Left lung (tissue), 10 donors: ENCODE data around the gene DPYD. TPM values are rescaled to one million over a fixed set of nuclear protein-coding genes. Genes with fewer than 3 reads are reported as not detected.

Experiments
- ATAC-seq: fragments of 200-7000 bp; cut with Tn5 transposase; one replicate; pipeline ENCODE4 v1.9.1; 2020; ENCODE audit warnings: moderate library complexity
- DNase-seq, 4 donors: peaks; one replicate each; pipeline ENCODE4 v3.0.0-alpha.2; 2013 to 2020
- H3K27ac ChIP-seq, 2 donors: fragments of 200-600 bp; sonication (generic) in 1 of 2; one replicate each; pipeline versions ENCODE4 v1.5.0 to v1.8.0; 2020 to 2021
- H3K27me3 ChIP-seq, 2 donors: fragments of 200-600 bp; sonication (generic) in 1 of 2; one replicate each; pipeline versions ENCODE4 v1.5.0 to v1.8.0; 2020 to 2021
- H3K36me3 ChIP-seq, 2 donors: fragments of 200-600 bp; sonication (generic) in 1 of 2; one replicate each; pipeline versions ENCODE4 v1.5.0 to v1.8.0; 2020 to 2021
- H3K4me1 ChIP-seq, 2 donors: fragments of 200-600 bp; one replicate each; pipeline ENCODE4 v1.8.0; 2021
- H3K4me3 ChIP-seq, 2 donors: fragments of 200-600 bp; sonication (generic) in 1 of 2; one replicate each; pipeline versions ENCODE4 v1.5.0 to v1.8.0; 2020 to 2021; ENCODE audit warnings: mild to moderate bottlenecking in 1 of 2
- H3K9me3 ChIP-seq, 2 donors: fragments of 200-600 bp; sonication (generic) in 1 of 2; one replicate each; pipeline versions ENCODE4 v1.5.0 to v1.8.0; 2020 to 2021
- intact Hi-C, 2 donors: fragments of 100-400 bp; cut with DNase I; formaldehyde crosslinking; loops; one replicate each; pipeline versions ENCODE4 v1.11.2 to v1.14.2; 2022
- polyA plus RNA-seq, 6 donors: library from polyadenylated mRNA; unstranded; fragments of 120-200 nt; gene quantifications; one replicate each; pipeline ENCODE4 v1.2.1, GENCODE V29; 2013; ENCODE audit not compliant: insufficient read length in 6 of 6
- total RNA-seq, 2 donors: library from RNA; stranded (reverse); fragmentation: NEBNext Ultra II Directional; extraction: Animal tissue kit (Norgen Biotek cat#: 25700); gene quantifications; one replicate each; pipeline ENCODE4 v1.2.1, GENCODE V29; 2021
- TF ChIP-seq, protein P1 (sequence below), 2 donors: fragments of 200-600 bp; sonication (generic) in 1 of 2; IDR thresholded peaks; one replicate each; pipeline versions ENCODE4 v1.5.0 to v1.8.0; 2021; ENCODE audit warnings: antibody characterized with exemption in 2 of 2
- donor health status: DM: no; HTN: yes; CAD: no.
- donor health status: DM: no; HTN: no; CAD: no.

The DPYD gene
- total and polyA plus RNA-seq, 8 donors, result 21.4 to 106 (median 26.1) TPM

DNA sequence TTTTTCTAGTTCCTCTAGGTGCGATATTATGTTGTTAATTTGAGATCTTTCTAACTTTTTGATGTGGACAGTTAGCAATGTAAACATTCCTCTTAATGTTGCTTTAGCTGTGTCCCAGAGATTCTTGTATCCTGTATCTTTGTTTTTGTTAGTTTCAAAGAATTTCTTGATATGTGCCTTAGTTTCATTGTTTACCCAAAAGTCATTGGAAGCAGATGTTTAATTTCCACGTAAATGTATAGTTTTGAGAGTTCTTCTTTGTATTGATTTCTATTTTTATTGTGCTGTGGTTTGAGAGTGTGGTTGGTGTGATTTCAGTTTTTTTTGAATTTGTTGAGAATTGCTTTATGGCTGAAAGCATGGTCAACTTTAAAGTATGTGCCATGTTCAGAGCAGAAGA, 879.8 kb downstream of the DPYD start:
- H3K36me3 ChIP-seq, result no peaks in the 10 kb centered on the region
- peaks cover 0 to 28% of the 10 kb centered on the region in 2 donors for H3K9me3 ChIP-seq
- H3K27ac ChIP-seq, result no peak overlapping the region
- H3K4me1 ChIP-seq, result no peaks in the 10 kb centered on the region
- intact Hi-C loops, result no loop called here
- H3K27me3 ChIP-seq, result no peaks in the 10 kb centered on the region
- ATAC-seq, result no peak
- H3K4me3 ChIP-seq, result no peak overlapping the region
- DNase-seq, result no peak
- TF ChIP-seq, protein P1, sequence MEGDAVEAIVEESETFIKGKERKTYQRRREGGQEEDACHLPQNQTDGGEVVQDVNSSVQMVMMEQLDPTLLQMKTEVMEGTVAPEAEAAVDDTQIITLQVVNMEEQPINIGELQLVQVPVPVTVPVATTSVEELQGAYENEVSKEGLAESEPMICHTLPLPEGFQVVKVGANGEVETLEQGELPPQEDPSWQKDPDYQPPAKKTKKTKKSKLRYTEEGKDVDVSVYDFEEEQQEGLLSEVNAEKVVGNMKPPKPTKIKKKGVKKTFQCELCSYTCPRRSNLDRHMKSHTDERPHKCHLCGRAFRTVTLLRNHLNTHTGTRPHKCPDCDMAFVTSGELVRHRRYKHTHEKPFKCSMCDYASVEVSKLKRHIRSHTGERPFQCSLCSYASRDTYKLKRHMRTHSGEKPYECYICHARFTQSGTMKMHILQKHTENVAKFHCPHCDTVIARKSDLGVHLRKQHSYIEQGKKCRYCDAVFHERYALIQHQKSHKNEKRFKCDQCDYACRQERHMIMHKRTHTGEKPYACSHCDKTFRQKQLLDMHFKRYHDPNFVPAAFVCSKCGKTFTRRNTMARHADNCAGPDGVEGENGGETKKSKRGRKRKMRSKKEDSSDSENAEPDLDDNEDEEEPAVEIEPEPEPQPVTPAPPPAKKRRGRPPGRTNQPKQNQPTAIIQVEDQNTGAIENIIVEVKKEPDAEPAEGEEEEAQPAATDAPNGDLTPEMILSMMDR (IDR thresholded peaks at IDR 0.05), result no peak

DNA sequence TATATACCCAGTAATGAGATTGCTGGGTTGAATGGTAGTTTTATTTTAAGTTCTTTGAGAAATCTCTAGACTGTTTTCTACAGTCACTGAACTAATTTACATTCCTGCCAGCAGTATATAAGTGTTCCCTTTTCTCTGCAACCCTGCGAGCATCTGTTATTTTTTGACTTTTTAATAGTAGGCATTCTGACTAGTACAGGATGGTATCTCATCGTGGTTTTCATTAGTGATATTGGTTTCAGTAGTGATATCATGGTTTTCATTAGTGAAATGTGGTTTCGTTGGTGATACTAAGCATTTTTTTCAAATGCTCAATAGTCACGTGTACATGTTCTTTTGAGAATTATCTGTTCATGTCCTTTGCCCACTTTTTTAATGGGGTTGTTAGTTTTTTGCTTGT, 882.4 kb downstream of the DPYD start:
- H3K4me3 ChIP-seq, result no peak overlapping the region
- no peak overlapping the region for H3K27ac ChIP-seq
- no peak for ATAC-seq
- intact Hi-C loops, result no loop called here
- no peak for DNase-seq
- H3K27me3 ChIP-seq, result no peaks in the 10 kb centered on the region
- no peaks in the 10 kb centered on the region for H3K36me3 ChIP-seq
- TF ChIP-seq, protein P1 (IDR thresholded peaks at IDR 0.05), result no peak
- no peaks in the 10 kb centered on the region for H3K4me1 ChIP-seq
- peaks cover 0 to 20% of the 10 kb centered on the region in 2 donors for H3K9me3 ChIP-seq

DNA sequence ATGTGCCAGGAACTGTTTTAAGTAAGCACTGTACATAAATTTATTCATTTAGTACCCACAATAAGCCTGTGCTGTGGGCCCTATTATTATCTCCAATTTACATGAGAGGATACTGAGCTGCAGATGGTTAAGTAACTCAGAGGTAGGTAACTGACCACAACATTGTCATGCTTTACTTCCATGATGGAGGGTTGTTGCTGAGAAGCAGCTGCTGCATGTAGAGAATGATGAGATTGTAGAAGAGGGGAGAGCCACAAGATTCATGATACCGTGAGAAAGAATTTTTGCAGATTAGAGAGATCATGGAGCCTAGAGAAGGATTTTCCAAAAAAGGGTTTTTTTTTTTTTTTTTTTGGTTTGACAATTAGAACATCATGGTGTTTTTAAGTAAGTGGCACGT, 886.2 kb downstream of the DPYD start:
- intact Hi-C loops, result no loop called here
- TF ChIP-seq, protein P1 (IDR thresholded peaks at IDR 0.05), result no peak
- Histone ChIP-seq H3K4me3 (no peak overlapping the region), H3K4me1 (no peaks in the 10 kb centered on the region), H3K9me3 (peaks cover 0 to 10% of the 10 kb centered on the region in 2 donors), H3K27ac (no peak overlapping the region), H3K27me3 (no peaks in the 10 kb centered on the region), H3K36me3 (no peaks in the 10 kb centered on the region)
- ATAC-seq, result no peak
- DNase-seq, result no peak

DNA sequence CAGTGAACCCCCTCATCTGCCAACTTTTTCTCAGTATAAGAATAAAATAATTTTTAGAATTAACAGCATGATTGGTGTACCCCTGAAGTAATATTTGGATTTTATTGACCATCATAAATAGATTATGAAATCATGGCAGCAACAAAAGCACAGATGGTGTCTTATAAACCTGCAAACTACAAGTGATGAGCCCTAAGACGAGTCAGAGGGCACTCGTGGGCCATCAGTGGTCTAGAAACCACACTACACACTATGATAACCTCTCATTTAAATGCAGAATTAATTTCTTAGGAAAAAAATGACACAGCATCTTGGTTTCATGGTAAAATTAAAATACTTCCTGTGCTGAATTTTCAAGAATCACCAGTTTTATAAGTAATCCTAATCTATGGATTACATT, 886.9 kb downstream of the DPYD start:
- H3K4me3 ChIP-seq, result no peak overlapping the region
- intact Hi-C loops, result no loop called here
- DNase-seq, result no peak

More for the DNA sequence above, 886.9 kb downstream of the DPYD start:
- ATAC-seq, result no peak
- Histone ChIP-seq H3K36me3 (no peaks in the 10 kb centered on the region), H3K27me3 (no peaks in the 10 kb centered on the region), H3K27ac (no peak overlapping the region), H3K9me3 (peaks cover 0 to 5% of the 10 kb centered on the region in 2 donors), H3K4me1 (no peaks in the 10 kb centered on the region)
- TF ChIP-seq, protein P1 (IDR thresholded peaks at IDR 0.05), result no peak
